Eye (tissue), 1 donor: ENCODE measurements around the gene TRMT11.
"Not testable (repeated sequence)": the region's sequence is repeated elsewhere in the genome, so short reads cannot be mapped to it uniquely, and the experiment has no call there.

Experiments
- DNase-seq: peaks from one replicate; pipeline ENCODE4 v3.0.0-alpha.2; 2015

TRMT11 gene

DNA sequence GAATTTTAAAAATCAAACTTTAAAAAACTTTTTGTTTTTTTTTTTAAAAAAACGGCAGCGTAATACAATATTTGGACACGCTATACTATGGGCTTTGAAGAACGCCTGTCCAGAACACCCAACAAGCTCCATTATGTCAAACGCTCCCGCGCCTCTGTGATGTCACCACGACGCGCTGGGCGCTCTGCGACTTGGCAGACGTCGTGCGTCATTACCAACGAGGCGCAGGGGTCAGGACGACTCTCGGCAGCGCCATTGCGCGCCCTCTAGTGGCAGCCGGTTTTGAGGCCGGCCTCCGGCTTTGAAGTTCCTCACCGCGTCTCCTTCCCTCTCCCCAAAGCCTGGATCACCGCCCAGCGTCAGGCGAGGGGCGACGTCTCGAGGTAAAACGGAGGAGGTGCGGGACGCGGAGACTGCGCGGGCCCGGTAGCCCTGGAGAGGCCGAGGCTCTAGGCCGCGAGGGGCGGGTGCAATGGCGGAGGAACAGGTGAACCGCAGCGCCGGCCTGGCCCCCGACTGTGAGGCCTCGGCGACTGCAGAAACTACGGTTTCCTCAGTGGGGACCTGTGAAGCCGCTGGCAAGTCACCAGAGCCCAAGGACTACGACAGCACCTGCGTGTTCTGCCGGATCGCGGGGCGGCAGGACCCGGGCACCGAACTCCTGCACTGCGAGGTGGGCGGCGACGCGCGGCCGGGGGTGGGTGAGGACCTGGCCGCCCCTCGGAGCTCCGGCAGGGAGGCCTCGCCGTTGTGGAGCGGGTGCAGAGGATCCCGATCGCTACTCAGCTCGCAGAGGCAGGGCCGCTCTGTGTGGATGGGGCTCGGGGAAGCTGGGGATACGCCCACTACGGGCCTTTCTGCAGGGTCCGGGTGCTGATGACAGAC is 29.6 kb upstream of the TRMT11 start, which contains the start of gene HINT3:
TSS of gene HINT3 (plus strand) at position 265 of the 885 bp plus-strand sequence. CDS start at position 473, 208 bp downstream.
- peak; percentile 99 for DNase-seq

GRCh38 chr6:125957391-125957693 is 29.0 kb upstream of the TRMT11 start:
- no peak for DNase-seq

GRCh38 chr6:125957845-125958244 is 28.5 kb upstream of the TRMT11 start:
- DNase-seq: peak; percentile 35

GRCh38 chr6:125959041-125959440 is 27.3 kb upstream of the TRMT11 start:
- no peak for DNase-seq

- DNase-seq: no peak
These were observed 25.2 kb upstream of the TRMT11 start for GRCh38 chr6:125961117-125961516.

DNA sequence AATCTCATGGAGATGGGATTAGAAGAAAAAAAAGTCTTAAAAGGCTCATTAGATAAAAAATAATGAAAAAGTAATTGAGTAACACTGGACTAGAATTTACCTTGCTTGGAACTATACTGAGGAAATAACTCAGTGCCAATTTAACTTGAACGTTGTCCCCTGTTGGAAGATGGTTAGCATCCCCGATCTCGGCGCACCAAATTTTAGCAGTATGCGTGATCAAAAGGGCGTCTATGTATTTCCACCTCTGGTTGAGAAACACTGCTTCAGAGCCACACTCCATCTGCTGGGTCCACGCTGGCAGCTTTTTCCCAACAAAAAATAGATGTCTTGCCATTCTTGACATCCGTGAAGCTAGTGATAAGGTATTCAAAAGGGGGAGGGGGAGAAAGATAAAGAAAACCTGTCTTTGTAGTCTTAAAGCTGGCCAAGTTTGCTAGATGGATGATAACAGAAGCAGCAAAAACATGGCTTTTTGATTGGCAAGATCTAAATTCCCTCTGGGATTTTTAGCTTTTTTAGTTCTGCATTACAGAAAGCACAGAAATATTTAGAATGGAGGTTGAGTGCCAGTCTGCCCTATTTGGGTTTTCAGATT is 23.3 kb upstream of the TRMT11 start:
- DNase-seq: no peak

DNA sequence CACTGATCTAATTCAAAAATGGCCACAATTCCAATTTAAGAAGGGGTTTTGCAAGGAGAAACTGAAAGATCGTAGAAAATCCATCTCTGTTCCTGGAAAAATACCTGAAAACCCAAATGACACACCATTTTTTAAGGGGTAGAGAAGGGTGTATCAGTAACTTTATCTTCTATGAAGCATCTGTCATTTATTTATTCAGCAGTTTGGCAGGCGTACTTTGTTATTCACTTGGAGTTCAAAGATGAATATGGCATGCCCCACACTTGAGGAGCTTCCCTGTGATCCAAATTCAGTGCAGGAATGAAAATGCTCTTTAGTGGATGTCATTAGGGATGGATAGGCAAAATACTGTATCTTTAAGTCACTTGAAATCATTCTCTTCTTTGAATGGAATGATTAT is 22.5 kb upstream of the TRMT11 start:
- no peak for DNase-seq

GRCh38 chr6:125966569-125966968 is 19.8 kb upstream of the TRMT11 start:
- DNase-seq: no peak

DNA sequence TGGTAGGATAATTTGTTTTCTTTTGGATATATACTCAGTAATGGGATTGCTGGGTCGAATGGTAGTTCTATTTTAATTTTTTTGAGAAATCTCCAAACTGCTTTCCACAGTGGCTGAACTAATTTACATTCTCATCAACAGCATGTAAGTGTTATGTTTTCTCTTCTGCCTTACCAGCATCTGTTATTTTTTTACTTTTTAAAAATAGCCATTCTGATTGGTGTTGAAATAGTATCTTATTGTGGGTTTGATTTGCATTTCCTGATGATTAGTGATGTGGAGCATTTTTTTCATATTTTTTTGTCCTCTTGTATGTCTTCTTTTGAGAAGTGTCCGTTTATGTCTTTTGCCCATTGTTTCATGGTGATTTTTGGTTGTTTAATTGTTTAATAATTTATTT is 17.8 kb upstream of the TRMT11 start:
- DNase-seq: no peak

- DNase-seq: no peak
These were observed 15.6 kb upstream of the TRMT11 start for GRCh38 chr6:125970760-125971159.

DNA sequence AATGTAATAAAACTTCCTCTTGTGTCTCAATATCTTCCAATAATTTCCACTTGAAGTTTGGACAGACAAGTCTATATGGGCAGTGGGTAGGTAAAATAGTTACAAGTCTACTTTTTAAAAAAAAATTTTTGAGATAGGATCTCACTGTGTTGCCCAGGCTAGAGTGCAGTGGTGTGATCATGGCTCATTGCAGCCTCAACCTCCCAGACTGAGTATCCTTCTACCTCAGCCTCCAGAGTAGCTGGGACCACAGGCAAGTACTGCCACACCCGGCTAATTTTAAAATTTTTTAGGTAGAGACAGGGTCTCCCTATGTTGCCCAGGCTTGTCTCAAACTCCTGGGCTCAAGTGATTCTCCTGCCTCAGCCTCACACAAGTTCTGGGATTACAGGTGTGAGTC is 13.9 kb upstream of the TRMT11 start:
- not testable (repeated sequence) for DNase-seq

DNA sequence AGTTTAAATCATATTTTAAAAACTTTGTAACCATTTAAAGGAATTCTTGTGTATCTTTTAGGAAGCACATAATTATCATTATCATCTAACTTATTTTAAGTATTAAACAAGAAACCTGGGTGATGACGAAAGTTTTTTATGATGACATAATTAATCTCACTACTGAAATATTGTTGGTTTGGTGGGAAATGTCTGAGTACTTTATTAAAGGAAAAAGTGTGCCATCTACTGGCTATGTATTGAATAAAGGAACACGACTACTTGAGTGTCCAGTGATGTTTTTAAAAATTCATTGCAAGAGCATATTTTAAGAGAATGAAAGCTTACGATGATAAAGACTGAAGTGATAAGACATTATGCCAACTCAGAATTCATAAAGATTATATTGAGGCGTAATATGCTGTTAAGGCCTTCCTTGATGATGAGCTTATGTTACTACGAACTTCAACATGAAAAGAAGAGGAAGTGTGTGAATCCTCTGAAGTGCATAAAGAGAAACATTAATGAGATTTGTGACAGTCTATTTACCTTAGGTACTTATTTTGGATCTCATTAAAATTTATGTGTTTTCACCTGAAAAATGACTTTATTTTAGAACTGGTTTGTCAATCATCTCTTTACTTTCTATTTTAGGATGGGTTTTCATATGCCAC is 12.0 kb upstream of the TRMT11 start:
- DNase-seq: peak; percentile 77

GRCh38 chr6:125979101-125979500 is 7.2 kb upstream of the TRMT11 start:
- no peak for DNase-seq

DNA sequence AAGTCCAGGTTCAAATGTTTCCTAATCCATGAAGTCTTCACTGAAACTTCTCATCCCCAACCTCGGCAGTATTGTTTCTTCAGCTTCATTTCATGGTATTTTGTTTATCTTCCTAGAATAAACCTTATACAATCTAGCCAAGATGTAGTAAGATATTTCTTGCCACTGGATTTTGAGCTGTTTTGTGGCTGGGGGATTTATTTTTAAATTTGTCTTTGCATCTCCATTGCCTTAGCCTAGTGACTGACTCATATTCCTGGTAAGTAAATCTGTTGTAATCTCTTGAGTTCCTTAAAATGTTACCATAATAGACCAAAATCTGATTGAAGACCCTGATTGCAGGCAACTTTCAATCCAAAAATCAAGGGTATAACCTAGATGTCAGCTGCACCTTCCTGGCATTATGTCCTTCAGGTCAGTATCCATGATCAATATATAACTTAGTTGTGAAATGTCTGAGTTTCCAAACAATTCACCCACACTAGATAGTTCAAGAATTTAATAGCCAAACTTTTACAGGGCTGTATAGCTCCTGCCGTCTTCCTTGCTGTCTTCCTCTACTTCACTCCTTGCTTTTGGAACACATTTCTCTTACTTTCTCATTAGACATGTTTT is 4.7 kb upstream of the TRMT11 start:
- DNase-seq: no peak

- DNase-seq: no peak
These were observed 2.9 kb upstream of the TRMT11 start for GRCh38 chr6:125983246-125983945.

GRCh38 chr6:125984311-125984710 is 2.0 kb upstream of the TRMT11 start:
- no peak for DNase-seq

- no peak for DNase-seq
These were observed 818 bp upstream of the TRMT11 start for GRCh38 chr6:125985522-125985921.

- no peak for DNase-seq
These were observed 400 bp upstream of the TRMT11 start for GRCh38 chr6:125985979-125986300.

DNA sequence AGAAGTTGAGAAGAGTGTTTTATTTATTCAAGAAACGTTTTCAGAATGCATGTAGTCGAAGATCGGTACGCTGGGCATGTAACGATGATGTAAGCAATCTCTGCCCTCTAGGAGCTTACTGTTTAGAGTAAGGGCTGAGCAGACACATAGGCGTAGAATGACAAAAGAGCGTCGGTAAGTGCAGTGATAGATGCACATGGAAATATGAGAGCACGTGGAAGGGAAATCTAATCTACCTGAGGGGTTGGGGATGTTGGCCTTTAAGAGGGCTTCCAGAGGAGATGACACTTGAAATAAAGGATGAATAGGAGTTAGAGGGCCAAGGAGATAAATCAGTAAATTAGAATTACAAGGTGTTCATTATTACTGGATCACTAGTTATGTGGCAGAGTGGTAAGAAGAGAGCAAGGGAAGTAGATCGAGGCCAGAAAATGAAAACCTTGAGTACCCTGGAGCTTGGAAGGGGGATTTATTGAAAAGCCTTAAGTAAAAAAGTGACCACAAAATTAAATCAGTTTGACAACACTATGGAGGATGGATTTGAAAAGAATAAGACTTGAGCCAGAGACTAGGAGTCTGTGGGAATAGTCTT is 782 bp downstream of the TRMT11 start:
- DNase-seq: no peak

GRCh38 chr6:125988280-125988679 is 1.9 kb downstream of the TRMT11 start:
- no peak for DNase-seq

DNA sequence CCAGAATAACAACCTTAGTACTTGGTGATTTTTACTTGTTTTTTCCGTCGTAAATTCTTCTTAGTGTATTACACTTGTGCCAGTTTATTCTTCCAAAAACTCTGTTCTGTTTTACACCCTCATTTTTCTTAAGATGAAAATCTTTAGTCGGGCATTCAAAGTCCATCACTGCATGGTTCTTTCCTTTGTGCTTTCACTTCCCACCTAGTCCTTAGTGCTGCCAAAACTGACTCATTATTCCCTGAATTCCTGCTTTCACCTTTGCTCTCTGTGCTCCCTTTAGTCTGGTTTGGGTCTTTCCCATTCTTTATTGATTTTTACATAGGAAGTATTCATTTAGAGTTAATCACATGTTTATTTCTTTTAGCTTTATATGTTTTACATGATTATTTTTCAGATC is 3.3 kb downstream of the TRMT11 start:
- no peak for DNase-seq

DNA sequence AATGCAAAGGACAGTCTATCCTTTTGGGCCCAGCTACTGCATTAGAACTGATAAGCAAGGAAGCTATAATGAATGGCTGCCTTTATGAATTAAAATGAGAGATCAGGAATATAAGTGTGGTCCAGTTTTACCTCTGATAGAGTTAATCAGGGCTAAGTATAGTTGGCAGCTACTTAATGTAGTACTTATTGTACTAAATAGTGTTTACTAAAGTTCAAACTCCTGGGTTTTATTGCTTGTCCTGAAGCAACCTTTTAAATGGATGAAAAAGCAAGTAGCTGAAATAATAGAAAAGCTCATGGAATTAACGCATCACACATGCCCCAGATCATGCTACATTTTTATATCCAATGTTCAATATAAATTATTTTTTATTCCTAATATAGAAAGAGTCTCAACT is 5.3 kb downstream of the TRMT11 start:
- no peak for DNase-seq
